K562 (cell line): ENCODE data around the gene MARCKS. TPM values are rescaled to one million over a fixed set of nuclear protein-coding genes. Genes with fewer than 3 reads are reported as not detected.

ENCODE experiments used
- ATAC-seq: fragments of 200-7000 bp; cut with Tn5 transposase; 3 replicates; pipeline ENCODE4 v1.9.1; 2020; ENCODE audit warnings: moderate library complexity
- BruUV-seq: library from RNA; stranded (reverse); fragments of 400-500 nt; replicated peaks from 2 replicates; lab custom pipeline; 2021; lab: Mats Ljungman, UMichigan
- CTCF ChIA-PET: fragments of 300-600 bp; formaldehyde crosslinking; extraction: SDS; loops from one replicate; lab custom pipeline; 2021; ENCODE audit warnings: low intra/inter-chr PET ratio; lab: Yijun Ruan, JAX
- POLR2A ChIA-PET: fragments of 300-600, 350-650 bp; sonication (Branson Sonifier 250); formaldehyde crosslinking; extraction: SDS; loops from one replicate; lab custom pipeline; 2021; ENCODE audit warnings: antibody characterized with exemption, inconsistent platforms; lab: Yijun Ruan, JAX
- DNase-seq, 4 experiments: peaks; one replicate each; pipeline versions ENCODE4 v3.0.0 to v3.0.0-alpha.2; 2011 to 2018; ENCODE audit warnings: low spot score in 3 of 4, mixed read lengths in 3 of 4; ENCODE audit errors: extremely low read depth in 1 of 4
- FAIRE-seq: peaks from 2 replicates; lab custom pipeline; 2011; peaks lifted over from hg19 to GRCh38; lab: Jason Lieb, UNC
- H2AFZ ChIP-seq: 2 replicates; pipeline ENCODE4 v1.6.0; 2011; ENCODE audit warnings: low read depth, low read length, control low read depth, inconsistent platforms
- H3K27ac ChIP-seq: fragments of 200-600 bp; 3 replicates; pipeline ENCODE4 v1.8.0; 2011; ENCODE audit warnings: low read depth, mild to moderate bottlenecking, control low read depth, inconsistent platforms, low read length, moderate library complexity, mixed read lengths; ENCODE audit errors: extremely low read depth
- H3K27me3 ChIP-seq, 2 experiments: fragments of 300-600 bp in 1 of 2; 2 replicates in 1 of 2; 3 replicates in 1 of 2; pipeline versions ENCODE4 v1.6.0 to v1.8.0; 2011; ENCODE audit warnings: inconsistent platforms in 2 of 2, low read length in 2 of 2, mild to moderate bottlenecking in 1 of 2, mixed read lengths in 1 of 2, moderate library complexity in 1 of 2; ENCODE audit not compliant: control insufficient read depth in 2 of 2, insufficient read depth in 2 of 2
- H3K36me3 ChIP-seq: fragments of 300-600 bp; 3 replicates; pipeline ENCODE4 v1.8.0; 2011; ENCODE audit warnings: mild to moderate bottlenecking, low read length, inconsistent platforms; ENCODE audit not compliant: control insufficient read depth, insufficient read depth
- H3K4me1 ChIP-seq, 2 experiments: fragments of 200-600 bp in 1 of 2; replicated peaks in 1 of 2; 2 replicates in 1 of 2; 3 replicates in 1 of 2; pipeline versions ENCODE4 v1.5.1 to v1.8.0; 2011; ENCODE audit warnings: inconsistent platforms in 2 of 2, low read length in 2 of 2, mild to moderate bottlenecking in 1 of 2, mixed read lengths in 1 of 2, moderate library complexity in 1 of 2; ENCODE audit not compliant: control insufficient read depth in 2 of 2, insufficient read depth in 2 of 2
- H3K4me2 ChIP-seq: 2 replicates; pipeline ENCODE4 v1.6.1; 2011; ENCODE audit warnings: low read length, control low read depth, inconsistent platforms, mixed read lengths; ENCODE audit not compliant: insufficient read depth
- H3K4me3 ChIP-seq: fragments of 200-600 bp; sonication (generic), shearing (Covaris generic); 2 replicates; pipeline ENCODE4 v1.5.1; 2016; ENCODE audit warnings: control low read depth, inconsistent platforms
- H3K79me2 ChIP-seq: fragments of 200-600 bp; 3 replicates; pipeline ENCODE4 v1.8.0; 2011; ENCODE audit warnings: low read length, inconsistent platforms; ENCODE audit not compliant: control insufficient read depth, insufficient read depth
- H3K9ac ChIP-seq, 2 experiments: 2 replicates each; pipeline versions ENCODE4 v1.6.0 to v1.6.1; 2011; ENCODE audit warnings: low read depth in 2 of 2, low read length in 2 of 2, control low read depth in 1 of 2, inconsistent platforms in 1 of 2, mild to moderate bottlenecking in 1 of 2, mixed read lengths in 1 of 2; ENCODE audit not compliant: insufficient read depth in 1 of 2
- H3K9me1 ChIP-seq: one replicate; pipeline ENCODE4 v1.6.0; 2011; ENCODE audit warnings: inconsistent platforms, mild to moderate bottlenecking, low read length, moderate library complexity; ENCODE audit not compliant: control insufficient read depth, insufficient read depth
- H3K9me3 ChIP-seq: replicated peaks from 2 replicates; pipeline ENCODE4 v1.5.1; 2011; ENCODE audit warnings: low read depth, low read length, inconsistent platforms; ENCODE audit not compliant: control insufficient read depth, insufficient read depth
- H4K20me1 ChIP-seq: replicated peaks from 2 replicates; pipeline ENCODE4 v1.6.1; 2011; ENCODE audit warnings: low read length, inconsistent platforms, mixed read lengths; ENCODE audit not compliant: control insufficient read depth, insufficient read depth
- ATF1 ChIP-seq, 2 experiments: fragments of 450-650 bp in 1 of 2; IDR thresholded peaks; 2 replicates each; pipeline ENCODE4 v1.6.1; 2016; ENCODE audit warnings: missing compliant biosample characterization in 1 of 2, missing genetic modification characterization in 1 of 2
- CBFA2T2 ChIP-seq: fragments of 450-650 bp; conservative IDR thresholded peaks from 2 replicates; pipeline ENCODE4 v1.6.1; 2017; ENCODE audit warnings: mild to moderate bottlenecking
- E2F6 ChIP-seq, 2 experiments: IDR thresholded peaks; 2 replicates each; pipeline ENCODE4 v1.6.1; 2011; ENCODE audit warnings: borderline replicate concordance in 1 of 2, control low read depth in 1 of 2, low read depth in 1 of 2, low read length in 1 of 2, mild to moderate bottlenecking in 1 of 2, mixed read lengths in 1 of 2, moderate library complexity in 1 of 2; ENCODE audit not compliant: insufficient read depth in 1 of 2, insufficient read length in 1 of 2, poor library complexity in 1 of 2, severe bottlenecking in 1 of 2; ENCODE audit errors: extremely low read depth in 1 of 2
- ELF4 ChIP-seq: fragments of 450-650 bp; formaldehyde crosslinking; IDR thresholded peaks from 2 replicates; pipeline ENCODE4 v1.4.0; 2022; ENCODE audit warnings: missing genetic modification characterization
- FOXK1 ChIP-seq: sonication (generic); formaldehyde crosslinking; IDR thresholded peaks from 2 replicates; pipeline ENCODE4 v1.8.0; 2022; ENCODE audit warnings: missing genetic modification reagents, mild to moderate bottlenecking, borderline replicate concordance
- GABPB2 ChIP-seq: fragments of 250-450 bp; sonication (Bioruptor Pico); conservative IDR thresholded peaks from 2 replicates; pipeline ENCODE4 v1.5.1; 2021; ENCODE audit warnings: mild to moderate bottlenecking
- HOXB6 ChIP-seq: fragments of 250-450 bp; sonication (Bioruptor Pico); IDR thresholded peaks from 2 replicates; pipeline ENCODE4 v1.5.1; 2022; ENCODE audit warnings: mild to moderate bottlenecking, borderline replicate concordance
- KAT2B ChIP-seq: IDR thresholded peaks from one replicate; pipeline ENCODE4 v1.6.1; 2012; ENCODE audit warnings: low read depth, mild to moderate bottlenecking, control low read depth, inconsistent platforms, low read length, moderate library complexity
- MED1 ChIP-seq: sonication (generic); formaldehyde crosslinking; IDR thresholded peaks from 2 replicates; pipeline ENCODE4 v1.8.1; 2023; ENCODE audit warnings: missing genetic modification reagents, borderline replicate concordance
- NCOA6 ChIP-seq: fragments of 450-650 bp; IDR thresholded peaks from 2 replicates; pipeline ENCODE4 v1.6.1; 2017; ENCODE audit warnings: mild to moderate bottlenecking
- POLR2H ChIP-seq: IDR thresholded peaks from 2 replicates; pipeline ENCODE4 v1.6.1; 2016; ENCODE audit warnings: missing genetic modification characterization, low read depth, mild to moderate bottlenecking, control low read depth, missing compliant biosample characterization, moderate library complexity
- PTTG1 ChIP-seq: fragments of 450-650 bp; IDR thresholded peaks from 2 replicates; pipeline ENCODE4 v1.6.1; 2016; ENCODE audit warnings: low read depth, mild to moderate bottlenecking, missing genetic modification characterization, missing compliant biosample characterization
- RNF2 ChIP-seq: sonication (generic); IDR thresholded peaks from 2 replicates; pipeline ENCODE4 v1.6.1; 2016
- TOE1 ChIP-seq, 2 experiments: fragments of 450-650 bp in 1 of 2; sonication (generic) in 1 of 2; formaldehyde crosslinking in 1 of 2; IDR thresholded peaks; 2 replicates each; pipeline versions ENCODE4 v1.7.1 to v1.8.0; 2016 to 2022; ENCODE audit warnings: borderline replicate concordance in 2 of 2, mild to moderate bottlenecking in 2 of 2, antibody characterized with exemption in 1 of 2, inconsistent platforms in 1 of 2, low read depth in 1 of 2, missing genetic modification reagents in 1 of 2, moderate library complexity in 1 of 2
- ZBTB1 ChIP-seq: sonication (generic); formaldehyde crosslinking; IDR thresholded peaks from 2 replicates; pipeline ENCODE4 v1.8.1; 2023; ENCODE audit warnings: missing genetic modification reagents, low read depth, mild to moderate bottlenecking, borderline replicate concordance
- ZBTB26 ChIP-seq: fragments of 450-650 bp; formaldehyde crosslinking; IDR thresholded peaks from 2 replicates; pipeline ENCODE4 v1.4.0; 2022; ENCODE audit warnings: missing genetic modification characterization
- ZNF121 ChIP-seq: sonication (generic); formaldehyde crosslinking; conservative IDR thresholded peaks from 2 replicates; pipeline ENCODE4 v1.8.0; 2022; ENCODE audit warnings: missing genetic modification reagents
- ZNF224 ChIP-seq: sonication (generic); formaldehyde crosslinking; IDR thresholded peaks from 2 replicates; pipeline ENCODE4 v1.8.0; 2022; ENCODE audit warnings: mild to moderate bottlenecking, missing genetic modification reagents
- ZNF436 ChIP-seq: fragments of 250-450, 450-650 bp; sonication (Bioruptor Pico); formaldehyde crosslinking; IDR thresholded peaks from 2 replicates; pipeline ENCODE4 v1.7.0; 2020; ENCODE audit warnings: mild to moderate bottlenecking
- WGBS: fragments of 100-300 bp; shearing (Covaris generic); methylation state at CpG from one replicate; pipeline ENCODE4 v1.1.6; 2016; ENCODE audit warnings: low coverage, mixed read lengths; ENCODE audit not compliant: insufficient coverage; ENCODE audit errors: missing lambda C conversion rate; 5-methylcytosine and 5-hydroxymethylcytosine counted together
- in situ Hi-C: fragments of 300-500 bp; cut with MboI; formaldehyde crosslinking; loops from 4 replicates; pipeline ENCODE4 v1.15.0; 2018; ENCODE audit warnings: inconsistent platforms, mixed read lengths
- intact Hi-C: fragments of 100-400 bp; cut with micrococcal nuclease; formaldehyde crosslinking; loops from 2 replicates; pipeline ENCODE4 v1.14.2; 2022
- polyA plus RNA-seq, 8 experiments: library from polyadenylated mRNA; depleted of rRNA in 4 of 8; stranded (reverse) in 5 of 8; unstranded in 3 of 8; fragments of >200 nt; fragmentation: Nextera tagmentation in 2 of 8; fragmentation: Illumina TruSeq in 1 of 8; extraction: Ambion mirVana in 2 of 8; extraction: Trizol in 1 of 8; gene quantifications; 2 replicates each; pipeline versions ENCODE4 v1.2.1 to v1.2.3, GENCODE V29; 2011 to 2014; ENCODE audit warnings: inconsistent platforms in 1 of 8, missing spikeins in 1 of 8
- total RNA-seq, 7 experiments: library from RNA; depleted of rRNA in 6 of 7; stranded (reverse); fragments of >200 nt in 6 of 7; fragmentation: Illumina TruSeq in 2 of 7; extraction: Trizol in 2 of 7; gene quantifications; 2 replicates each; pipeline versions ENCODE4 v1.2.1 to v1.2.3, GENCODE V29; 2011 to 2021; ENCODE audit warnings: low replicate concordance in 1 of 7

Gene MARCKS
- total and polyA plus RNA-seq, 9 of the 15 experiments (the other 6 are each of a cell fraction or from before 2014, with no cell fraction given): 0.15 to 2.7 (median 1.0) TPM

- TF ChIP-seq ZBTB26 (CRISPR knock-in tag) (no peak), MED1 (no peak)
These were observed 23.6 kb upstream of the MARCKS start (continued) for GRCh38 chr6:113833537-113833936.

GRCh38 chr6:113837170-113837569 lies 20.0 kb upstream of the MARCKS start:
- Histone ChIP-seq H3K79me2 (no peaks in the 10 kb centered on the region), H2AFZ (no peak overlapping the region), H3K9me1 (no peaks in the 10 kb centered on the region), H3K4me3 (no peak overlapping the region), H3K27ac (no peak overlapping the region), H4K20me1 (no peaks in the 10 kb centered on the region), H3K36me3 (no peaks in the 10 kb centered on the region), H3K4me2 (no peak overlapping the region), H3K27me3 (no peaks in the 10 kb centered on the region), H3K9ac (no peak overlapping the region), H3K9me3 (no peaks in the 10 kb centered on the region), H3K4me1 (no peaks in the 10 kb centered on the region)
- FAIRE-seq: no peak
- no peak for DNase-seq
- intact Hi-C loops (no loop called here), in situ Hi-C loops (no loop called here)
- ATAC-seq: no peak
- WGBS: 0% methylated on average over 2 of the region's 2 CpGs
- no TSS peak for BruUV-seq
- CTCF ChIA-PET: no interaction called here
- POLR2A ChIA-PET: no interaction called here
- no peak for TF ChIP-seq POLR2H (tag)
- no peak for TF ChIP-seq GABPB2 (CRISPR knock-in tag)
- no peak for TF ChIP-seq PTTG1 (tag)
- TF ChIP-seq RNF2: no peak
- TF ChIP-seq ELF4 (CRISPR knock-in tag): no peak
- no peak for TF ChIP-seq KAT2B
- TF ChIP-seq ZNF436 (CRISPR knock-in tag): no peak
- TF ChIP-seq ZBTB26 (CRISPR knock-in tag): no peak
- TF ChIP-seq ATF1 (CRISPR knock-in tag; IDR thresholded peaks at IDR 0.05): no peak
- TF ChIP-seq ATF1 (tag; IDR thresholded peaks at IDR 0.05): no peak
- no peak for TF ChIP-seq ZBTB1 (CRISPR knock-in tag)
- no peak for TF ChIP-seq TOE1 (IDR thresholded peaks at IDR 0.05; ENCODE audit: borderline replicate concordance)
- TF ChIP-seq TOE1 (CRISPR knock-in tag; IDR thresholded peaks at IDR 0.05; ENCODE audit: borderline replicate concordance, low read depth): no peak
- no peak for TF ChIP-seq ZNF121
- TF ChIP-seq E2F6 (IDR thresholded peaks at IDR 0.05; ENCODE audit: borderline replicate concordance in 1 of 2, extremely low read depth in 1 of 2, insufficient read depth in 1 of 2, insufficient read length in 1 of 2, low read depth in 1 of 2, low read length in 1 of 2, poor library complexity in 1 of 2, severe bottlenecking in 1 of 2): no peak
- TF ChIP-seq NCOA6: no peak
- TF ChIP-seq FOXK1 (CRISPR knock-in tag): no peak
- no peak for TF ChIP-seq HOXB6 (CRISPR knock-in tag)
- TF ChIP-seq ZNF224 (CRISPR knock-in tag): no peak
- no peak for TF ChIP-seq CBFA2T2
